Fibroblast of mammary gland (primary cell): Measurements from ENCODE around the gene PCK1.

ENCODE experiments used
- DNase-seq: peaks from one replicate; pipeline ENCODE4 v3.0.0-alpha.2; 2010; ENCODE audit warnings: low read depth
- H3K4me3 ChIP-seq: 2 replicates; pipeline ENCODE4 v1.5.1; 2011; ENCODE audit warnings: low read depth, mild to moderate bottlenecking, low read length, moderate library complexity; ENCODE audit not compliant: control insufficient read depth
- TF ChIP-seq, protein P1 (sequence below): conservative IDR thresholded peaks from 2 replicates; pipeline ENCODE4 v1.5.1; 2011; ENCODE audit warnings: low read depth, low read length, inconsistent platforms; ENCODE audit not compliant: control insufficient read depth, insufficient read depth

Gene PCK1

DNA sequence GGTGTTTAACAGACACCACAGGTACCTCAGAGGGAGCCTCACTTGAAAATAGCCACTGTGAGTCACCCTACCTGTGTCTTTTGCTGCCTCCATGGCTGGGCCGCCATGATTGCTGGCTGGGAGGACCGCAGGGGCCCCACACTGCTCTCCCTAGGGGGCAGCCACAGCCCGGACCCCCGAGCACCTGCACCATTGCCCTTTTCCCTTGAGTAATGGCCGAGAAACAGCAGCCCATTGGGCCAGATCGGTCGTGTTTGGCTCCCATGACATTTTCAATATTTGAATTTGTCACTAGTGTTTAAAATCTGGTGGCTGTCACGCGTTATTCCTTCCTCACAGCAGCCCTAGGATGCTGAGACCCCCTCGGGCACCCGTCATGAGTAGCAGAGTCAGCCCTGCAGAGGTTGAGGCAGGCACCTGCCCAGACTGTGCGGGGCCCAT is 52.6 kb downstream of the PCK1 start:
- H3K4me3 ChIP-seq, result no peak overlapping the region
- TF ChIP-seq, protein P1, sequence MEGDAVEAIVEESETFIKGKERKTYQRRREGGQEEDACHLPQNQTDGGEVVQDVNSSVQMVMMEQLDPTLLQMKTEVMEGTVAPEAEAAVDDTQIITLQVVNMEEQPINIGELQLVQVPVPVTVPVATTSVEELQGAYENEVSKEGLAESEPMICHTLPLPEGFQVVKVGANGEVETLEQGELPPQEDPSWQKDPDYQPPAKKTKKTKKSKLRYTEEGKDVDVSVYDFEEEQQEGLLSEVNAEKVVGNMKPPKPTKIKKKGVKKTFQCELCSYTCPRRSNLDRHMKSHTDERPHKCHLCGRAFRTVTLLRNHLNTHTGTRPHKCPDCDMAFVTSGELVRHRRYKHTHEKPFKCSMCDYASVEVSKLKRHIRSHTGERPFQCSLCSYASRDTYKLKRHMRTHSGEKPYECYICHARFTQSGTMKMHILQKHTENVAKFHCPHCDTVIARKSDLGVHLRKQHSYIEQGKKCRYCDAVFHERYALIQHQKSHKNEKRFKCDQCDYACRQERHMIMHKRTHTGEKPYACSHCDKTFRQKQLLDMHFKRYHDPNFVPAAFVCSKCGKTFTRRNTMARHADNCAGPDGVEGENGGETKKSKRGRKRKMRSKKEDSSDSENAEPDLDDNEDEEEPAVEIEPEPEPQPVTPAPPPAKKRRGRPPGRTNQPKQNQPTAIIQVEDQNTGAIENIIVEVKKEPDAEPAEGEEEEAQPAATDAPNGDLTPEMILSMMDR, result no peak
- no peak for DNase-seq

DNA sequence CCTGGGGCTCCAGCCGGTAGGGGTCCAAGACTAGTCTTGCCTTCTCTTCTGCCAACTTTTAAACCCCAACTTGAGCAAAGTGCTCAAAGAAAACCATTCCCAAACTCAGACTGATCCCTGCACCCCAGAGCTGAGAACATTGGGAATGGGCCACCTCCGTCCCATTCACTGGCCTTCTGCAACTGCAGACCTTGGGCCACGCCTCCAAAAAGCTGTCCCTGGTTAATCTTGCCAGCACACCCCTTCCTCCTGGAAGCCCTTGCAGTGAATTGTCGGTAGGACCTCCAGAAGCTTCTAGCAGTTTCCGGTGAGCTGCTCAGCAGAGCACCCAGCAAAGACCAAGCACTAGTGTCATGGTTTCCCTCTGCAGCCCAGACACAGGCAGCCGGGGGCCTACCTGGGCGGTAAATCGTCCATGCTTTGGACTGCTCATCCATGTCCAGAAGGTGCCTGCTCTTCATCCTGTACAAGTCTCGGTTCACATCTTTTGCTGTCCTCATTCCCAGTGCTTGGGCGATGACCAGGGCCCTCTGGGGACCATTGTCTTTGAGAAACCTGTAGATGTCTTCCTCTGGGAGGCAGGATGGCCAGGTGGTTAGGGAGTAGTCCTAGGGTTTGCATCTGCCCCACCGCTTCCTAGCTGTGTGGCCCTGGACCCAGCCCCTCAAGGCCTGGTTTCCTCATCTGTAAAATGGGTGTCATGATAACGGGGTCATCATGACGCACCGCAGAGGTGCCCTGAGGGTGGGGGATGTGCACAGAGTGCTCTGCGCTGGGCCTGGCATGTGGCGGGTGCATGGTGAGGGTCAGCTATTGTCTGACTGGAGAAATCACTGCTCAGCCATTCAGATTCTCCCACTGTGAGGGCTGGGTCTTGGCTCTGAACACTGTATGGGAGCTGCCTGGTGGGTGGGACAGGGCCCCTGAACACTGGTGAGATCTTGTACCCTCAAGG is 53.9 kb downstream of the PCK1 start:
- no peak for DNase-seq
- no peak overlapping the region for H3K4me3 ChIP-seq
- TF ChIP-seq, protein P1, result no peak

DNA sequence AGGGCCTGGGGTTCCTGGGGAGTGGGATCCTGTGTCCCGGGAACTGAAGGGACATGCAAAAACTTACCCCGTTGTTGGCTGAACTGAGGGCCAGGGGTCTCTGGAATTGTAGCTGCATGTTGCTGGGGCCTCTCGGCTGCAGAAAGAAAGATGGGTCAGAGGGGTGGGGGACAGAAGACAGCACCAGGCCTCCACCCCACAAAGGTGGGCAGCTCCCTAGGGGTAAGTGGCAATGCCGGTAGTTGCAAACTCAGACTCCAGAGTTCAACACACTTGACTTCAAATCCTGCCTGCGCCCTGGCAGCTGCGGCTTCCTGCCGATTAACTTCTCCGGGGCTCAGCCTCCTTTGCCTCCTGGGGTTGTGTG is 54.5 kb downstream of the PCK1 start:
- TF ChIP-seq, protein P1, result no peak
- no peak overlapping the region for H3K4me3 ChIP-seq
- no peak for DNase-seq

DNA sequence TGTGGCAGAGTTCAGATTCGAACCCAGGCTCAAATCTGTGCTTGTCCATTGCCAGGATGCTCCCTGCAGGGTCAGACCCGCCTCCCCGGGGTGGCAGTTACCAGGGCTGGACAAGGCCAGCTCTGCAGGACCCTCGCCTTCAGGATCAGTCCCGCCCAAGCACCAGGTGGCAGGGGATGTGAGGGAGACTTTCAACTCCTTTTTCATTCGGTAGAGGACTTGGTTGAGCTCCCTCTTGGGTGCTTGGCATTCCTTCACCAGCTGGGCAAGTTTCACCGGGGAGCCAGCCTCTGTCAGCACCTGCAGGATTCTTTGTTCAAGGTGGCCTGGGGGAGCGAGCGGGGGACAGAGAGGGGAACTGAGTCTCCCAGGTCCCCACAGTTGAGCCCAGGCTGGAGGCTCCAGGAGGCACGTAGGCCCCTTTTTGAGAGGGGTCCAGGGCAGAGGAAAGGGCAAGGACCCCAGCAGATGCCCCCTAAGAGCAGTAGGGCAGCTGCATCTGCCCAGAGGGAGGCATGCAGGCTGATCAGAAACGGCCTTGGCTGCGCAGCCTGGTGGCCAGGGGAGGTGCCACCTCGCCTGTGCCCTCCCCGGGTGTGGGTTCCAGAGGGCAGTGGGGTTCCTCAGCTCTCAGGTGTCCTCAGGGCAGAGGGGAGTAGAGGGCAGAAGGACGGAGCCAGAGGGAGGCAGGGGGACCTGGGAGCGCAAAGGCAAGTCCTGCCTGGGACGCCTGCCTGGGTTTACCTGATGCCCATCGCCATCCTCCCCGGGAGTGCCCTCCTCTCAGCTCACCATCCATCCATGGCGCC is 55.4 kb downstream of the PCK1 start:
- TF ChIP-seq, protein P1, result no peak
- no peak overlapping the region for H3K4me3 ChIP-seq
- no peak for DNase-seq

DNA sequence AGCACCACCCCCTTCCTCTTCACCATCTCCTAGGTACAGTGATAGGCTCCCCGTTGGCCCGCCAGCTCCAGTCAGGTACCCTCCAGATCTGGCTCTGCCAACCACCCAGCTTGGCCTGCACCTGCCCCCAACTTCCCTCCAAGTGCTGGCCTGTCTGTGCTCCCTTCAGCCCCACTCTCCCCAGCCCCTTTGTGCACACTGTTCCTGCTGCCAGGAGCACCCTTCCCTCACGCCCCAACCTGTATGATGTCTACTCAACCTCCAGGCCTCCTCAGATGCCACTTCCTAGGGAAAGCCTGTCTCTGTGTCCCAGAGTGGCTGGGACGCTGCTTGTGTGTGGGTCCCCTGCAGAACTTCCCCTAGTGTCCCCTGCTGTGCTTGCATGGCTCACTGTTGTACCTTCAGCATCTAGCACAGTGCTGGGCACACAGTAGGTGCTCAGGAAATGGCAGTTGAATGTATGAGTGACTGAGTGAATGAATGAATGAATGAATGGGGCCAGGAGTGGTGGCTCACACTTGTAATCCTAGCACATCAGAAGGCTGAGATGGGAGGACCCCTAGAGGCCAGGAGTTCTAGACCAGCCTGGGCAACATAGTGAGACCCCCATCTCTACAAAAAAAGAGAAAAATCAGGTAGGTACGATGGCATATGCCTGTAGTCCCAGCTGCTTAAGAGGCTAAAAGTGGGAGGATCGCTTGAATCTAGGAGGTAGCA is 56.3 kb downstream of the PCK1 start:
- no peak for DNase-seq
- H3K4me3 ChIP-seq, result no peak overlapping the region
- TF ChIP-seq, protein P1, result no peak
